ENCODE data around the gene DYSF.

DNA sequence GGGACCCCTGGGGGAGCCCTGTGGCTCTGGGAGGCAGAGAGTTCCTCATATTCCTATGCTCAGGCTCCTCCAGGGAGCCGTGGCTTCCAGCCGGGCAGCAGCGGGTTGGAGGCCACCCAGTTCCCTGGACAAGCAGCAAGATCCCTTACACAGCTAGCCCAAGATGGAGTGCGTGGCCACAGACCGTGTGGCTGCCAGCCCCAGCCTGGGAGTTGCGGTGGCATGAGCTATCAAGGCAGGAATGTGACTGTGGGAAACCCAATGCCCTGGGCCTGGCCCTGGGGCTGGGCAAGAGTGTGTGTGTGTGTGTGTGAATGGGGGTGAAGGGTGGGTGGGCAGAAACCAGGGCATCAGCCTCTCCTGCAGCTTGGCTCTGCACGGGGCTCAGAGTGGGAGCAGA lies 130.5 kb downstream of the DYSF start:
- TF ChIP-seq, protein P1, sequence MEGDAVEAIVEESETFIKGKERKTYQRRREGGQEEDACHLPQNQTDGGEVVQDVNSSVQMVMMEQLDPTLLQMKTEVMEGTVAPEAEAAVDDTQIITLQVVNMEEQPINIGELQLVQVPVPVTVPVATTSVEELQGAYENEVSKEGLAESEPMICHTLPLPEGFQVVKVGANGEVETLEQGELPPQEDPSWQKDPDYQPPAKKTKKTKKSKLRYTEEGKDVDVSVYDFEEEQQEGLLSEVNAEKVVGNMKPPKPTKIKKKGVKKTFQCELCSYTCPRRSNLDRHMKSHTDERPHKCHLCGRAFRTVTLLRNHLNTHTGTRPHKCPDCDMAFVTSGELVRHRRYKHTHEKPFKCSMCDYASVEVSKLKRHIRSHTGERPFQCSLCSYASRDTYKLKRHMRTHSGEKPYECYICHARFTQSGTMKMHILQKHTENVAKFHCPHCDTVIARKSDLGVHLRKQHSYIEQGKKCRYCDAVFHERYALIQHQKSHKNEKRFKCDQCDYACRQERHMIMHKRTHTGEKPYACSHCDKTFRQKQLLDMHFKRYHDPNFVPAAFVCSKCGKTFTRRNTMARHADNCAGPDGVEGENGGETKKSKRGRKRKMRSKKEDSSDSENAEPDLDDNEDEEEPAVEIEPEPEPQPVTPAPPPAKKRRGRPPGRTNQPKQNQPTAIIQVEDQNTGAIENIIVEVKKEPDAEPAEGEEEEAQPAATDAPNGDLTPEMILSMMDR (IDR thresholded peaks at IDR 0.05; ENCODE audit: extremely low read depth in 1 of 2, insufficient read depth in 1 of 2, low read depth in 1 of 2, low read length in 2 of 2) = no peak
- TF ChIP-seq MYC (IDR thresholded peaks at IDR 0.05; ENCODE audit: low read depth, low read length) = no peak
- TF ChIP-seq POLR2AphosphoS5 (IDR thresholded peaks at IDR 0.05; ENCODE audit: insufficient read depth, low read depth, low read length) = no peak
- no peak for TF ChIP-seq GATA2 (IDR thresholded peaks at IDR 0.05; ENCODE audit: insufficient read depth, insufficient read length, low read depth, low read length)
- no peak for TF ChIP-seq POLR2A (IDR thresholded peaks at IDR 0.05; ENCODE audit: low read depth, low read length)
- TF ChIP-seq EZH2 (IDR thresholded peaks at IDR 0.05; ENCODE audit: borderline replicate concordance, low read depth, low read length, severe bottlenecking) = no peak
- TF ChIP-seq FOS (IDR thresholded peaks at IDR 0.05; ENCODE audit: borderline replicate concordance, insufficient read depth, low read length) = no peak
- no peak for TF ChIP-seq JUN (IDR thresholded peaks at IDR 0.05; ENCODE audit: borderline replicate concordance, insufficient read depth, insufficient read length, low read depth)

All from endothelial cell of umbilical vein (primary cell).